Coronary artery (tissue), 2 donors: ENCODE measurements around the gene INTS1.

Experiments
- DNase-seq: peaks from one replicate; pipeline ENCODE4 v3.0.0-alpha.2; 2017; ENCODE audit warnings: low spot score
- H3K27ac ChIP-seq, 2 donors: fragments of 200-600 bp; sonication (generic); one replicate each; pipeline ENCODE4 v1.5.1; 2016 to 2019
- H3K4me3 ChIP-seq: fragments of 200-600 bp; sonication (generic); 2 replicates; pipeline ENCODE4 v1.5.1; 2016; ENCODE audit warnings: mild to moderate bottlenecking, moderate library complexity
- TF ChIP-seq, protein P1 (sequence below): fragments of 200-600 bp; sonication (generic); IDR thresholded peaks from one replicate; pipeline ENCODE4 v1.5.1; 2019; ENCODE audit warnings: antibody characterized with exemption

INTS1 gene

DNA sequence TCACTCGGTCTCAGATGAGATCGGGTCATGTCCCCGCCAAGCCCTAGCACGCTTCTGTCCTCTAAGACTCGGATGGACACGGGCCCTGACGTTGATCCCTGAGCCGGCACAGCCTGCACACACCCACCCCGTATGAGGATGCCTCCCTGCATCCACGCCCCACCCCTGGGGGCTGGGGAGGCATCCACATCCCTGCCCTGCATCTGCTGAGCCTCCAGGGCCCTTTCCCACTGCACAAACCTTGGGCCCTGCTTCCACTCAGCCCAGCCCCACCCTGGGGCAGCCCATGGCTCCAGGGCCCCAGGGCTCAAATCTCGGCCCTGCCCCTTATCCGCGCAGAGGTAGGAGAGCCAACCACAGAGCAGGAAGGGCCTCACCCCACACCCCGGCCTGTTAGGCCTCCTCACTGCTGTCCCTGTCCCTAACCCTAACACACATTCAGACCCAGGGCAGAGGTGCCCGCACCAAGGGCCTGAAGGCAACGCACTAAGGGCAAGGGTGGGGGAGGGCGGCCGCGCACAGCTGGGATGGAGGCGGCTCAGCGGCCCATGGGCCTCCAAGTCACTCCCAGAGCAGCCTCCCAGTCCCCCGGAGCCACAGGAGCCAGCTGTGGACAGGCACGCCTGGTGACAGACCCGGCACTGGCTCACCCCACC is 35.4 kb downstream of the INTS1 start:
- H3K27ac ChIP-seq: peak overlapping the region in 1 of 2 donors; percentile 28
- TF ChIP-seq, protein P1, sequence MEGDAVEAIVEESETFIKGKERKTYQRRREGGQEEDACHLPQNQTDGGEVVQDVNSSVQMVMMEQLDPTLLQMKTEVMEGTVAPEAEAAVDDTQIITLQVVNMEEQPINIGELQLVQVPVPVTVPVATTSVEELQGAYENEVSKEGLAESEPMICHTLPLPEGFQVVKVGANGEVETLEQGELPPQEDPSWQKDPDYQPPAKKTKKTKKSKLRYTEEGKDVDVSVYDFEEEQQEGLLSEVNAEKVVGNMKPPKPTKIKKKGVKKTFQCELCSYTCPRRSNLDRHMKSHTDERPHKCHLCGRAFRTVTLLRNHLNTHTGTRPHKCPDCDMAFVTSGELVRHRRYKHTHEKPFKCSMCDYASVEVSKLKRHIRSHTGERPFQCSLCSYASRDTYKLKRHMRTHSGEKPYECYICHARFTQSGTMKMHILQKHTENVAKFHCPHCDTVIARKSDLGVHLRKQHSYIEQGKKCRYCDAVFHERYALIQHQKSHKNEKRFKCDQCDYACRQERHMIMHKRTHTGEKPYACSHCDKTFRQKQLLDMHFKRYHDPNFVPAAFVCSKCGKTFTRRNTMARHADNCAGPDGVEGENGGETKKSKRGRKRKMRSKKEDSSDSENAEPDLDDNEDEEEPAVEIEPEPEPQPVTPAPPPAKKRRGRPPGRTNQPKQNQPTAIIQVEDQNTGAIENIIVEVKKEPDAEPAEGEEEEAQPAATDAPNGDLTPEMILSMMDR: no peak
- no peak for DNase-seq
- no peak overlapping the region for H3K4me3 ChIP-seq

DNA sequence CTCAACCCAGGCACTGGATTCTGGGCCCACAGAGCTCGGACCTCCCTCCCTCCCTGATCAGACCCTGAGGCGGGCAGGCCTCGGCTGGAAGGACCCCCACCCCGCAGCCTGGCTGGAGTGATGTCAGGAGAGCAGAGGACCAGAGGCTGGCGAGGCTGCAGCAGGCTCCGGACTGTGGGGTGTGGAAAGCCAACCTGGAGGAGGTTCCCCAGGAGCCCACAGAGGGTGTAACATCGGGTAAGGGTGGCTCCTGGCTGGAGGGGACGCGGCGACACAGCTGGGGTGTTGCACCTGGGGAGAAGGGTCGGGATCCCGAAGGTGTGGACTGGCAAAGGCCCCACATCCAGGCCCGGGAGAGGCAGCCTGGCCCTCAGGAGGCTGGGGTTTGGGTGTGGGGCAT is 36.0 kb downstream of the INTS1 start:
- no peak for DNase-seq
- TF ChIP-seq, protein P1: no peak
- Histone ChIP-seq H3K4me3 (no peak overlapping the region), H3K27ac (peak overlapping the region in 1 of 2 donors; percentile 91)

DNA sequence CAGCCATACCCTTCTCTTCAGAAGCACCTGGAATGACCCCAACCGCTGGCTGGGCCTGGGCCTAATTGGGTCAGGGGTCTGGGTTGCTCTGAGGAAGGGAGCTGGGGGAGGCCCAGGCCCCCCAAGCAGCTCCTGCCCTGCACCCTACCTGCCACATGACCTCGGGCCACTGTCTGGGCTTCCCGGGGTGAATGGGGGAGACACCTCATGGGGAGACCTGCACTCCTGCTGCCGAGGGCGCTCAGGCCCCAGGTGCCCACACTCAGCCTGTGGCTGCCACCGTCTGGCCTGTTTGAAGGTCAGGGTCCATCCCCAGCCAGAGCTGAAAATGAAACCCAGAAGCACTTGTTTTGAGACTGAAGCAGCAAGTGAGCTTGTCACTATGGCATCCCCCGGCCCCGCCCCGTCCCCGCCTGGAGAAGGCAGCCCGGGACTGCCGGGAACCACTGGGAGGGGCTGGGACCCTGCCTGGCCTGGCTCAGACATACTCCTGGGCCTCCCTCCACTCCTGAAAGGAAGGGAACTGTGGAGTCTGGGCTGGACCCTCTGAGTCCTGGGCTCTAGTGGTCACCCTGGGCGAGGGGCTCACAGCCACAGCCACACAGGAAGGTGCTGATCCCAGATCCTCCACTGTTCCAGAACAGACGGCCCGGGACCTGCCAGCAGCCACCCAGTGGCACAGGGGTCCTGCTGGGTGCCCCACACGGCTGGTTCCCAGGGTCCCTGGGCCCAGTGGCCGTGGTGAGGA is 37.5 kb downstream of the INTS1 start:
- DNase-seq: peak; percentile 90
- TF ChIP-seq, protein P1: no peak
- Histone ChIP-seq H3K27ac (peak overlapping the region; percentile 77 to 91), H3K4me3 (peak overlapping the region; percentile 48)

DNA sequence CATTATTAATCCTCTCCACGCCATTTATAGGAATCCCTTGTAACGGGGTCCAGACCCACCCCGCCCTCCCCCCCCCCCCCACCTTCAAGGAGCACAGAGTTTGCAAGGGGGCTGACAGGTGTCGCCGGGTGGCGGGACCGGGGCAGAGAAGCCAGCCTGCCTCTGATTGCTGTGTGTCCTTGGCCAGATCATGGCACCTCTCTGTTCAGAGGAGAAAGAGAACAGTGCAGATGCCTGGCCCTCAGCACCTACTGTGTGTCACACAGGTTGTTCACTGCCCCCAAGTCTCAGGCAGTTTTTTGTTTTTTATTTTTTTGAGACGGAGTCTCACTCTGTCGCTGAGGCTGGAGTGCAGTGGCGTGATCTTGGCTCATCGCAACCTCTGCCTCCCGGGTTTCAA is 39.5 kb downstream of the INTS1 start:
- TF ChIP-seq, protein P1: no peak
- no peak overlapping the region for H3K27ac ChIP-seq
- DNase-seq: no peak
- H3K4me3 ChIP-seq: no peak overlapping the region

DNA sequence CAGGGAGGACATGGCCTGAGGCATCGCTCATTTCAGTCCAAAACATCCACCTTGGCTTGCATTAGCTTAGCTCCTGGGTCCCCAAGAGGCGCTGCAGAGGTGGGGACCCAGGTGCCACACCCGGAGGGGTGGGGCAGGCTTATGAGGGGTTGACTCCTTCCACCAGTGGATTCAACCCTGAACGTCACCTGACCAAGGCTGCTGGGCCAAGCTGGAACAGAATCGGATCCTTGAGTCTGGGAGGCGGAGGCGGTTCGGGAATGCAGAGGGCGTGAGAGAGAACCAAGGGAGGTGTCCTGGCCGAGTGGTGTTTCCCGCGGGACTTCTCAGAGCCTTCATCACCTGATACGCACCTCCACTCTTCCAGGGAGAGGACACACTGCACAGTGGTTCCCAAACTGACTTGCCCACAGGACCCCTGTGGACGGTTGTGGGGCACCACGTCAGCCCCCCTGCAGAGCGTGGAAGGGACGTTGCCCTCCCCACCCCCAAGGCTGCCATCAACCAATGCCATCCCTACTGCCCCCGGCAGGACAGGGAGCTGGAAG is 40.4 kb downstream of the INTS1 start:
- Histone ChIP-seq H3K4me3 (no peak overlapping the region), H3K27ac (peak overlapping the region in 1 of 2 donors; percentile 93)
- no peak for DNase-seq
- TF ChIP-seq, protein P1: no peak

DNA sequence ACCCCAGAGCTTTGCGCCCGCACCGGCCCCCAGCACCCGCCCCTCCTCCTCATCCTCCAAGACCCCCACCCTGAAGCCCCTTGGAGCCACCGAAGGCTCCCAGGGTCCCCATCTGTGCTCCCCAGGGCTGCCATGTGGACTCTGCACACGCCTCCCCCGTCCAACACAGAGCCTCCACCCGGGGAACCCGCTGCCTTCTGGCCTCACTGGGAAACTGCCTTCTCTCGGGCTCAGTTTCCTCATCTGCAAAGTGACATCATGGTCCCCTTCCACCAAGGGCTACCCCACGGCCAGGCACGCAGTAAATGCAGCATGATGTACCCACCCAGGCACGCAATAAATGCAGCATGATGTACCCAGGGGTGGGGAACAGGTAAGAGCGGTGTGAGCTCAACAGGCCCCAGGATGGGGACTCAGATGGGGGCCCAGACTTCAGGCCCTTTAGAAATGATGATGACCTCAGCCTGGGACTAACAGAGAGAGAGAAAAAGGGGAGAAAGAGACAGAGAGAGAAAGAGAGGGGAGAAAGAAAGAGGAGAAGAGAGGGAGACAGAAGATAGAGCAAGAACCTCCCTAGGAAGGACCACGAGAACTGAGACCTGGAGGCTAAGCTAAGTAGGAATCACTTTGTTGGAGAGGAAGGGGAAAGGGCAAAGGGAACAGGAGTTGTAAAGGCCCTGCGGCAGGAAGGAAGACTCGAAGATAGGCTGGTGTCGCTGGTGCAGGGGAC is 42.4 kb downstream of the INTS1 start:
- DNase-seq: no peak
- Histone ChIP-seq H3K27ac (peak overlapping the region; percentile 84 to 93), H3K4me3 (peak overlapping the region; percentile 70)
- TF ChIP-seq, protein P1: no peak
